Hindlimb muscle (tissue), 1 donor: ENCODE data around the gene LAMTOR5. TPM values are rescaled to one million over a fixed set of nuclear protein-coding genes. Genes with fewer than 3 reads are reported as not detected.

Experiments
- DNase-seq: peaks from one replicate; pipeline ENCODE4 v3.0.0-alpha.2; 2013
- polyA plus RNA-seq: library from polyadenylated mRNA; unstranded; fragments of 120-200 nt; gene quantifications from one replicate; pipeline ENCODE4 v1.2.1, GENCODE V29; 2013; ENCODE audit not compliant: insufficient read length

Gene LAMTOR5
- polyA plus RNA-seq, 1 donor, result 90.9 TPM

- DNase-seq, result no peak
These were observed 22.1 kb downstream of the LAMTOR5 start for GRCh38 chr1:110385369-110385768.

- DNase-seq, result no peak
These were observed 22.7 kb downstream of the LAMTOR5 start for GRCh38 chr1:110384581-110385321.

- no peak for DNase-seq
These were observed 24.1 kb downstream of the LAMTOR5 start for GRCh38 chr1:110383251-110383990.

GRCh38 chr1:110380672-110381283 lies 26.7 kb downstream of the LAMTOR5 start:
- DNase-seq, result no peak

GRCh38 chr1:110375490-110375889 lies 32.0 kb downstream of the LAMTOR5 start:
- no peak for DNase-seq

GRCh38 chr1:110370827-110371226 lies 36.7 kb downstream of the LAMTOR5 start:
- no peak for DNase-seq

- no peak for DNase-seq
These were observed 43.3 kb downstream of the LAMTOR5 start for GRCh38 chr1:110364221-110364620.

- DNase-seq, result no peak
These were observed 45.6 kb downstream of the LAMTOR5 start for GRCh38 chr1:110361856-110362255.

- DNase-seq, result no peak
These were observed 47.1 kb downstream of the LAMTOR5 start for GRCh38 chr1:110360431-110360830.

GRCh38 chr1:110356379-110356778 lies 51.1 kb downstream of the LAMTOR5 start:
- DNase-seq, result no peak

GRCh38 chr1:110355321-110355720 lies 52.2 kb downstream of the LAMTOR5 start:
- DNase-seq, result no peak

Other genes starting within 250 kb of the LAMTOR5 start
- gene KCNC4, start 197.4 kb downstream of the LAMTOR5 start, polyA plus RNA-seq, result 9.2 TPM
- 9.1 TPM for gene RBM15, start 68.3 kb downstream of the LAMTOR5 start, polyA plus RNA-seq
- gene SLC16A4, start 16.7 kb downstream of the LAMTOR5 start, polyA plus RNA-seq, result 11.6 TPM
- not detected for gene PROK1, start 43.5 kb upstream of the LAMTOR5 start, polyA plus RNA-seq
- 0.75 TPM for gene KCNA10, start 111.5 kb upstream of the LAMTOR5 start, polyA plus RNA-seq
- gene KCNA2, start 198.7 kb upstream of the LAMTOR5 start, polyA plus RNA-seq, result 0.52 TPM